CD4-positive, alpha-beta memory T cell (primary cell): ENCODE measurements around the gene VPS9D1. TPM values are rescaled to one million over a fixed set of nuclear protein-coding genes. Genes with fewer than 3 reads are reported as not detected.

Experiments used
- CTCF ChIA-PET: fragments of 350-600 bp; sonication (Branson Sonifier 250); formaldehyde crosslinking; loops from one replicate; lab custom pipeline; 2021; ENCODE audit warnings: inconsistent platforms; ENCODE audit not compliant: partially characterized antibody; lab: Charles Lee
- POLR2A ChIA-PET: fragments of 350-600 bp; sonication (Branson Sonifier 250); formaldehyde crosslinking; loops from one replicate; lab custom pipeline; 2021; ENCODE audit not compliant: partially characterized antibody; lab: Charles Lee
- DNase-seq, 5 donors: peaks; one replicate each; pipeline versions ENCODE4 v3.0.0 to v3.0.0-alpha.2; 2020 to 2022; ENCODE audit warnings: mixed read lengths in 1 of 5
- H3K27ac ChIP-seq: one replicate; pipeline ENCODE4 v1.7.0; 2013; ENCODE audit warnings: low read depth, low read length
- H3K27me3 ChIP-seq: 2 replicates; pipeline ENCODE4 v1.7.0; 2013; ENCODE audit warnings: mild to moderate bottlenecking, low read length, moderate library complexity; ENCODE audit not compliant: insufficient read depth
- H3K36me3 ChIP-seq: 2 replicates; pipeline ENCODE4 v1.7.0; 2013; ENCODE audit warnings: mild to moderate bottlenecking, low read length, moderate library complexity; ENCODE audit not compliant: insufficient read depth
- H3K4me1 ChIP-seq: 2 replicates; pipeline ENCODE4 v1.7.0; 2013; ENCODE audit warnings: mild to moderate bottlenecking, low read length, moderate library complexity; ENCODE audit not compliant: insufficient read depth
- H3K4me3 ChIP-seq, 2 donors: one replicate each; pipeline ENCODE4 v1.7.0; 2013; ENCODE audit warnings: low read length in 2 of 2, mild to moderate bottlenecking in 1 of 2
- H3K9me3 ChIP-seq, 2 donors: one replicate each; pipeline ENCODE4 v1.7.0; 2013; ENCODE audit warnings: low read length in 2 of 2, control low read depth in 1 of 2; ENCODE audit not compliant: control insufficient read depth in 1 of 2
- H3K27ac Mint-ChIP-seq, 7 donors: one replicate each; pipeline ENCODE4 v1.8.0; 2020 to 2021; ENCODE audit warnings: mixed read lengths in 7 of 7, mild to moderate bottlenecking in 6 of 7, inconsistent platforms in 3 of 7, moderate library complexity in 3 of 7
- H3K27me3 Mint-ChIP-seq, 2 donors: one replicate each; pipeline ENCODE4 v1.8.0; 2020 to 2021; ENCODE audit warnings: mixed read lengths in 2 of 2
- H3K36me3 Mint-ChIP-seq, 2 donors: one replicate each; pipeline ENCODE4 v1.8.0; 2020 to 2021; ENCODE audit warnings: mixed read lengths in 2 of 2, inconsistent platforms in 1 of 2, mild to moderate bottlenecking in 1 of 2
- H3K4me1 Mint-ChIP-seq, 4 donors: one replicate each; pipeline ENCODE4 v1.8.0; 2020 to 2021; ENCODE audit warnings: mixed read lengths in 4 of 4, mild to moderate bottlenecking in 1 of 4
- H3K4me3 Mint-ChIP-seq, 8 donors: one replicate each; pipeline ENCODE4 v1.8.0; 2020 to 2021; ENCODE audit warnings: mixed read lengths in 8 of 8, mild to moderate bottlenecking in 7 of 8, moderate library complexity in 6 of 8, inconsistent platforms in 3 of 8
- H3K9me3 Mint-ChIP-seq, 8 donors: one replicate each; pipeline ENCODE4 v1.8.0; 2020 to 2021; ENCODE audit warnings: mixed read lengths in 8 of 8, mild to moderate bottlenecking in 5 of 8, inconsistent platforms in 3 of 8, moderate library complexity in 1 of 8
- intact Hi-C: fragments of 100-400 bp; cut with micrococcal nuclease; formaldehyde crosslinking; loops from one replicate; pipeline ENCODE4 v1.15.1; 2023
- polyA plus RNA-seq, 2 donors: library from polyadenylated mRNA; unstranded; fragments of 300-500 nt; fragmentation: Illumina TruSeq; gene quantifications; one replicate each; pipeline ENCODE4 v1.2.3, GENCODE V29; 2021
- total RNA-seq, 2 experiments: library from RNA; stranded (reverse); gene quantifications; one replicate each; pipeline ENCODE4 v1.2.3, GENCODE V29; 2021

Gene VPS9D1
- total and polyA plus RNA-seq, 4 experiments from 2014 or later: 0.48 to 13.6 (median 7.0) TPM

DNA sequence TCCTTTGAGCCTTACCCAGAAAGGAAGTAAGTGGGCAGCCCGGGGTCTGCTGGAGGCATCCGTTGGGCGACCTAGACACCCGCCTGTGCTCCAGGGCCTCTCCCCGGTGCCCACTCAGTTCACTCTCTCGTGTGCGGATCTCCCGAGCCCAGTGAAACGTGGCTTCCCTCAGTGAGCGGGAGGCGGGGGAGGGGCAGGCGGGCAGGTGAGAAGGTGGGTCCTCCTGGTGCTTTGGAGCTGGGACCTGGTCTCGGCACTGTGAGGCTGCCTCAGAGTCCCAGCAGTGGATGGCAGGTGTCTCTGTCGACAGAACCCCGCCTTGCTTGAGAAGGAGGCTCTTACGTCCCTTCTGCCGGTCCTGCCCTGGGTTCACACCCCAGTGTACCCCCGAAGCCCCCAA lies 8.6 kb upstream of the VPS9D1 start:
- peaks cover 21 to 78% (median 38%) of the 10 kb centered on the region in 4 donors for H3K4me1 Mint-ChIP-seq
- no peak for DNase-seq
- no peaks in the 10 kb centered on the region for H3K27me3 ChIP-seq
- POLR2A ChIA-PET: interaction anchor here (0.7 kb wide), 1 partner anchor 33 kb away, joined by 3 read pairs; no protein-coding TSS in a partner anchor
- H3K27me3 Mint-ChIP-seq: no peaks in the 10 kb centered on the region
- CTCF ChIA-PET: no interaction called here
- no peak overlapping the region for H3K4me3 ChIP-seq
- peaks cover 76% of the 10 kb centered on the region for H3K36me3 ChIP-seq
- H3K9me3 ChIP-seq: no peaks in the 10 kb centered on the region
- no peak overlapping the region for H3K27ac ChIP-seq
- H3K4me1 ChIP-seq: peaks cover 82% of the 10 kb centered on the region
- peaks cover 45 to 62% of the 10 kb centered on the region in 2 donors for H3K36me3 Mint-ChIP-seq
- H3K27ac Mint-ChIP-seq: peak overlapping the region in 1 of 7 donors; percentile 35
- H3K4me3 Mint-ChIP-seq: no peak overlapping the region
- H3K9me3 Mint-ChIP-seq: peaks cover 0 to 2% (median 0%) of the 10 kb centered on the region in 8 donors
- intact Hi-C loops: no loop called here

GRCh38 chr16:89727406-89728120 lies 6.9 kb upstream of the VPS9D1 start:
- Histone ChIP-seq H3K36me3 (peaks cover 72% of the 10 kb centered on the region), H3K4me1 (peaks cover 93% of the 10 kb centered on the region), H3K9me3 (no peaks in the 10 kb centered on the region), H3K4me3 (no peak overlapping the region), H3K27ac (peak overlapping the region; percentile 26), H3K27me3 (no peaks in the 10 kb centered on the region)
- H3K4me1 Mint-ChIP-seq: peaks cover 26 to 77% (median 42%) of the 10 kb centered on the region in 4 donors
- no peak for DNase-seq
- peaks cover 42 to 57% of the 10 kb centered on the region in 2 donors for H3K36me3 Mint-ChIP-seq
- peaks cover 0 to 2% (median 0%) of the 10 kb centered on the region in 8 donors for H3K9me3 Mint-ChIP-seq
- POLR2A ChIA-PET: interaction anchor here (1.0 to 6.7 kb wide), 4 partner anchors 10 to 88 kb away, joined by 3 to 288 read pairs (median 4); partner anchors contain the start of gene FANCA
- H3K27me3 Mint-ChIP-seq: no peaks in the 10 kb centered on the region
- peak overlapping the region; percentile 32 to 86 (median 66) for H3K27ac Mint-ChIP-seq
- CTCF ChIA-PET: interaction anchor here (1.2 kb wide), 1 partner anchor 22 kb away, joined by 3 read pairs; no protein-coding TSS in a partner anchor
- intact Hi-C loops: no loop called here
- H3K4me3 Mint-ChIP-seq: peak overlapping the region; percentile 16 to 81 (median 59)

DNA sequence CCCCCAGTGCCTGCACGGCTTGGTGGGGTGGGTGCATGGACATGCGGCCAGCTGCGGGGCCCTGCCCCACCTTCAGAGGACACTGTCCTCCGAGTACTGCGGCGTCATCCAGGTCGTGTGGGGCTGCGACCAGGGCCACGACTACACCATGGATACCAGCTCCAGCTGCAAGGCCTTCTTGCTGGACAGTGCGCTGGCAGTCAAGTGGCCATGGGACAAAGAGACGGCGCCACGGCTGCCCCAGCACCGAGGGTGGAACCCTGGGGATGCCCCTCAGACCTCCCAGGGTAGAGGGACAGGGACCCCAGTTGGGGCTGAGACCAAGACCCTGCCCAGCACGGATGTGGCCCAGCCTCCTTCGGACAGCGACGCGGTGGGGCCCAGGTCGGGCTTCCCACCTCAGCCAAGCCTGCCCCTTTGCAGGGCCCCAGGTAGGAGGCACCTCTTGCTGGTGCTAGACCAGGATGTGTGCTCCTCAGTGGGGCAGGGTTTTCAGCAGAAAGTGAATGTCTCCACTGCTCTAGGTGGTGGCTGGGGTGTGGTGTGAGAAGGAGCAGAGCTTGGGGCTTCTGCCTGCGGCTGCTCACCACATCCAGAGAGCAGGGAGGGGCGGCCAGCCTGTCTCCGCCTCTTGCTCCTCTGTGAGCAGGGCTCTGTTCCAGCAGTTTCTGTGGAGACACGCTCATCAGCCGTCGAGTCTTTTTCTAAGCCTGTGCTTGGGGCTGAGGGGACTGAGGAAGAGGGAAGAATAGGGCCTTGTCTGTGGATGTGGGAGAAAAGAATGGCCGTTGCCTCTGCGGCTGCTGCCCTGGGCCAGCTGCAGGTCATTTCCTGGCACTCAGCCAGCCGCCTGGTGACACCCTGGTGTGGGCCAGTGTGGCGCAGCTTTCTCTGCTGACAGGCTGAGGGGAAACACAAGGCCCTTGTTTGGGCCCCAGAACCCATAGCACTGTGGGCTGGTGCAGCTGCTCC lies 2.9 kb upstream of the VPS9D1 start:
- Histone ChIP-seq H3K4me1 (peaks cover 71% of the 10 kb centered on the region), H3K36me3 (peaks cover 32% of the 10 kb centered on the region)

GRCh38 chr16:89722392-89723278 lies 1.9 kb upstream of the VPS9D1 start:
- Mint-ChIP-seq H3K36me3 (peaks cover 19 to 25% of the 10 kb centered on the region in 2 donors), H3K9me3 (peaks cover 0 to under 1% (median 0%) of the 10 kb centered on the region in 8 donors), H3K4me1 (peaks cover 17 to 50% (median 32%) of the 10 kb centered on the region in 4 donors), H3K4me3 (peak overlapping the region; percentile 92 to 99 (median 99)), H3K27ac (peak overlapping the region; percentile 97 to 100 (median 99)), H3K27me3 (no peaks in the 10 kb centered on the region)
- peaks cover 65% of the 10 kb centered on the region for H3K4me1 ChIP-seq
- intact Hi-C loops: loop anchor here (1.0 to 5.0 kb wide), 7 partner anchors 15 to 140 kb away; partner anchors contain the start of genes CDK10 and SPATA2L
- DNase-seq: peak; percentile 76 to 91 (median 80)
- no peaks in the 10 kb centered on the region for H3K27me3 ChIP-seq
- no peaks in the 10 kb centered on the region for H3K9me3 ChIP-seq
- H3K27ac ChIP-seq: peak overlapping the region; percentile 89
- ChIA-PET POLR2A (interaction anchor here (0.5 to 6.7 kb wide), 21 partner anchors 11 to 480 kb away, joined by 3 to 288 read pairs (median 10); partner anchors contain the start of genes CHMP1A, FANCA, MC1R and SPATA2L), CTCF (interaction anchor here (1.3 to 4.4 kb wide), 6 partner anchors 10 to 70 kb away, joined by 3 to 25 read pairs (median 12); no protein-coding TSS in a partner anchor)
- peaks cover 27% of the 10 kb centered on the region for H3K36me3 ChIP-seq
- peak overlapping the region; percentile 78 to 96 for H3K4me3 ChIP-seq

More for the DNA sequence above, 2.9 kb upstream of the VPS9D1 start:
- ChIA-PET CTCF (interaction anchor here (1.0 to 4.4 kb wide), 10 partner anchors 11 to 151 kb away, joined by 3 to 25 read pairs (median 6); no protein-coding TSS in a partner anchor), POLR2A (interaction anchor here (0.6 to 6.7 kb wide), 25 partner anchors 12 to 195 kb away, joined by 3 to 288 read pairs (median 8); partner anchors contain the start of genes CDK10, CHMP1A, FANCA and MC1R)
- Histone ChIP-seq H3K9me3 (no peaks in the 10 kb centered on the region), H3K27me3 (no peaks in the 10 kb centered on the region), H3K27ac (peak overlapping the region; percentile 89), H3K4me3 (peak overlapping the region; percentile 78 to 96)
- Mint-ChIP-seq H3K9me3 (peaks cover 0 to 2% (median 0%) of the 10 kb centered on the region in 8 donors), H3K27me3 (no peaks in the 10 kb centered on the region), H3K36me3 (peaks cover 22 to 28% of the 10 kb centered on the region in 2 donors), H3K4me1 (peaks cover 17 to 53% (median 34%) of the 10 kb centered on the region in 4 donors), H3K4me3 (peak overlapping the region; percentile 92 to 99 (median 99)), H3K27ac (peak overlapping the region; percentile 97 to 100 (median 99))
- peak; percentile 88 to 95 (median 93) for DNase-seq
- intact Hi-C loops: loop anchor here (1.0 to 5.0 kb wide), 3 partner anchors 14 to 139 kb away; no protein-coding TSS in a partner anchor

DNA sequence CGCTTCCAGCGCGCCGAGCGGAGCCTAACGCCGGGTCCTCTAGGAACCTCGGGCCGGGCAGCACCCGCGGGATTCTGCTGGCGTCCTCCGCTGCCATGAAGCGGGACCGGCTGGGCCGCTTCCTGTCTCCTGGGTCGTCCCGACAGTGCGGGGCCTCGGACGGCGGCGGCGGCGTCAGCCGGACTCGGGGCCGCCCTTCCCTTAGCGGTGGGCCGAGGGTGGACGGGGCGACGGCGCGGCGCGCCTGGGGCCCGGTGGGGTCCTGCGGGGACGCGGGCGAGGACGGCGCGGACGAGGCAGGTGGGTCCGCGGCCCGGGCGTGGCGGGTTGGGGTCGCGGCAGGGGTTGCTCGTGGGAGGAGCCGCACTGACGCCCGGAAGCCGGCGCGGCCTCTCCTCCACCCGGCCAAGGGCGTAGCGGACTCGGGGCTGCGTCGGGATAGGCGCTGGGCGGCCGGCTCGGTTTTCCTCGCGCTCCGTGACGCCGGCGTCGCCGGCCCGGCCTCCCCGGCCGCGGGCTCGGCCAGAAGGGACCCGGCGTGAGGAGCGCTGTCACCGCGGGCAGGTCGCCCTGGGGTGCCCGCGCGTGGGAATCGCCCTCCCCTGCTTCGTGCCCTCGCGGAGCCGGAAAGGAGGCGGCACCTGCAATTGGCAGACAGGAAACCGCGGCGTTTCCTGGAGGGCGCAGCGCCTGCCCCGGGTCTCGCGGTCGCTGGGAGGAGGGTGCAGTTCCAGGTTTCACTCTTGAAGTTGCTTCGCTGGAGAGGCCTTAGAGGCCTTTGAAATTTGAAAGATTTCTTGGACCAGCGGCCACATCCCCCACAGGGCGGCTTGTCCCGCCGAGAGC lies 1.1 kb upstream of the VPS9D1 start:
- Histone ChIP-seq H3K36me3 (peaks cover 19% of the 10 kb centered on the region), H3K27me3 (no peaks in the 10 kb centered on the region), H3K27ac (peak overlapping the region; percentile 89), H3K4me1 (peaks cover 56% of the 10 kb centered on the region), H3K4me3 (peak overlapping the region; percentile 78 to 96), H3K9me3 (no peaks in the 10 kb centered on the region)
- DNase-seq: peak; percentile 92 to 95 (median 93)
- POLR2A ChIA-PET: interaction anchor here (1.2 to 6.7 kb wide), 11 partner anchors 10 to 190 kb away, joined by 3 to 288 read pairs (median 29); partner anchors contain the start of genes FANCA, SPATA2L and TCF25
- CTCF ChIA-PET: interaction anchor here (1.4 to 3.9 kb wide), 3 partner anchors 9 to 71 kb away, joined by 3 to 23 read pairs (median 18); no protein-coding TSS in a partner anchor
- H3K27ac Mint-ChIP-seq: peak overlapping the region; percentile 97 to 100 (median 99)
- peak overlapping the region; percentile 92 to 99 (median 99) for H3K4me3 Mint-ChIP-seq
- H3K9me3 Mint-ChIP-seq: no peaks in the 10 kb centered on the region
- peaks cover 12 to 17% of the 10 kb centered on the region in 2 donors for H3K36me3 Mint-ChIP-seq
- intact Hi-C loops: loop anchor here (1.0 to 5.0 kb wide), 6 partner anchors 10 to 141 kb away; partner anchors contain the start of genes CDK10 and SPATA2L
- H3K27me3 Mint-ChIP-seq: no peaks in the 10 kb centered on the region
- peaks cover 13 to 41% (median 25%) of the 10 kb centered on the region in 4 donors for H3K4me1 Mint-ChIP-seq
